Measurements from ENCODE around the gene KLHL33. TPM values are rescaled to one million over a fixed set of nuclear protein-coding genes. Genes with fewer than 3 reads are reported as not detected.

Gene KLHL33
- total RNA-seq, 2 donors from 2014 or later: 0.35 to 0.44 TPM

DNA sequence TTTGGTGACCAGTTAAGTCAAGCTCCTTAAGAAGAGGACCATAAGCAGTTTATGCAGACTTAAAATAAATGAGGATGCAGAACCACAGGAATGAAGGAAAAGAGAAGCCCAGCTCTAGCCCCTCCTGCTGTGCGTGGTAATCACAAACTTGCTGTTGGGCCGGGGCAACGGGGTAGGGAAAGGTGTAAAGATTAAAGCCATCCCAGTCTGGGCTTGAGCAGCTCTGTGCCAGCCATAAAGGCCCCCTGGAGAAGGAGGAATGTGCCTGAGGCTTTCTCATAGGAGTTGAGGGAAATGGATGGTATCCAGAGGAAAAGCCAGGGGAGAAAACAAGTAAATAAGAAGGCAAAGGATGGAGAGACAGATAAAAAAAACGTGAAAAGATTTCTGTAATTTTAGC is 47.8 kb downstream of the KLHL33 start:
- no peak overlapping the region for H3K4me3 ChIP-seq
- H3K4me1 ChIP-seq: no peaks in the 10 kb centered on the region
- H3K27me3 ChIP-seq: no peaks in the 10 kb centered on the region
- TF ChIP-seq, protein P1, sequence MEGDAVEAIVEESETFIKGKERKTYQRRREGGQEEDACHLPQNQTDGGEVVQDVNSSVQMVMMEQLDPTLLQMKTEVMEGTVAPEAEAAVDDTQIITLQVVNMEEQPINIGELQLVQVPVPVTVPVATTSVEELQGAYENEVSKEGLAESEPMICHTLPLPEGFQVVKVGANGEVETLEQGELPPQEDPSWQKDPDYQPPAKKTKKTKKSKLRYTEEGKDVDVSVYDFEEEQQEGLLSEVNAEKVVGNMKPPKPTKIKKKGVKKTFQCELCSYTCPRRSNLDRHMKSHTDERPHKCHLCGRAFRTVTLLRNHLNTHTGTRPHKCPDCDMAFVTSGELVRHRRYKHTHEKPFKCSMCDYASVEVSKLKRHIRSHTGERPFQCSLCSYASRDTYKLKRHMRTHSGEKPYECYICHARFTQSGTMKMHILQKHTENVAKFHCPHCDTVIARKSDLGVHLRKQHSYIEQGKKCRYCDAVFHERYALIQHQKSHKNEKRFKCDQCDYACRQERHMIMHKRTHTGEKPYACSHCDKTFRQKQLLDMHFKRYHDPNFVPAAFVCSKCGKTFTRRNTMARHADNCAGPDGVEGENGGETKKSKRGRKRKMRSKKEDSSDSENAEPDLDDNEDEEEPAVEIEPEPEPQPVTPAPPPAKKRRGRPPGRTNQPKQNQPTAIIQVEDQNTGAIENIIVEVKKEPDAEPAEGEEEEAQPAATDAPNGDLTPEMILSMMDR (IDR thresholded peaks at IDR 0.05): no peak
- H3K27ac ChIP-seq: no peak overlapping the region
- no peak for DNase-seq (ENCODE audit: low spot score)
- no peaks in the 10 kb centered on the region for H3K9me3 ChIP-seq
- H3K36me3 ChIP-seq: peaks cover 95% of the 10 kb centered on the region

DNA sequence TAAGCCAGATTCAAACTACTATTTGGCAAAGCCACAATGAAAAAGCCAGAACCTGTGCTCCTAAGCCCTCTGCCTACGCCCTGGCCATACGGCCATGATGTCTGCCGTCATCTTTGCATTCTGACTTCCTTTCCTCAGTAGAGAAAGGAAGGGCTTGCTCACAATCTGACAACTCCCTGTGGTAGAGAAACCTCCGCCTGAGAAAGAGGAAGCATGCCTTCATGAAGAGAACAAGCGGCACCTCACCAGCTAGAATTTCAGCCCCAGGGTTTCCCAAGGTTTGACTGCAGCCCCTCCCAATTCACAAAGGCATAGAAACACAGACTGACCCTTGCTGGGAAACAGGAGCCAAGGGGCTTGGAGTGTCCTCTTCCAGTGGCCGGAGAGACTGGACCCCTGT is 48.4 kb downstream of the KLHL33 start:
- no peak overlapping the region for H3K27ac ChIP-seq
- no peaks in the 10 kb centered on the region for H3K4me1 ChIP-seq
- no peak overlapping the region for H3K4me3 ChIP-seq
- TF ChIP-seq, protein P1 (IDR thresholded peaks at IDR 0.05): no peak
- H3K27me3 ChIP-seq: no peaks in the 10 kb centered on the region
- no peaks in the 10 kb centered on the region for H3K9me3 ChIP-seq
- peaks cover 98% of the 10 kb centered on the region for H3K36me3 ChIP-seq
- no peak for DNase-seq (ENCODE audit: low spot score)

DNA sequence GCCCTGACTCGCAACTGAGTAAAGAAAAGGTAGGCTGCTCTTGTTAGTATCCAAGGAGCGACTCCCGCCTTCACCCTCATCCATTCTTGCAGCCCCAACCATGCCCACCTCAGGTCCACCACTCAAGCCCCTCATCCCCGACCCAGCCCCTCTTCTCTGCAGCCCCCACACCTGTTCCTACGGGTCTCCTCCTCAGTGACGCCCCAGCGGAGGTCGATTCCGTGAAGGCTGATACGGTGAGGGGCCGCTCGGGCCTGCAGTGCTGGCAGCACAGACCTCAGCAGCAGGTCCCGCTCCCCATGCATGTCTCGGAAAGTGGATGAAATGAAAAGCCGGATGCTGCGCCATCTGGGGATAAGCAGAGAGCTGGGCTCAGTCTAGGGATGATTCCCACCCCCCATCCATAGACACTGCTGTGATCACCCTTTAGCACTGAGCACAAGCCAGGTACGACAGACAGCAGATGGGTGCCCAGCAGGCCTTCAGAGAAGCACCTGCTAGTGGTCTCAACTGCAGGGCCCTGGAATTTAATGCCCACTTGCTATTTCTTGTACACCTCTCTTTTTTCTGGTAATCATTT is 49.6 kb downstream of the KLHL33 start:
- Histone ChIP-seq H3K9me3 (no peaks in the 10 kb centered on the region), H3K4me3 (no peak overlapping the region), H3K4me1 (no peaks in the 10 kb centered on the region), H3K36me3 (peaks cover 98% of the 10 kb centered on the region), H3K27me3 (no peaks in the 10 kb centered on the region), H3K27ac (no peak overlapping the region)
- TF ChIP-seq, protein P1 (IDR thresholded peaks at IDR 0.05): no peak
- DNase-seq (ENCODE audit: low spot score): no peak

- DNase-seq (ENCODE audit: low spot score): no peak
- Histone ChIP-seq H3K9me3 (no peaks in the 10 kb centered on the region), H3K27ac (no peak overlapping the region), H3K4me1 (no peaks in the 10 kb centered on the region), H3K4me3 (no peak overlapping the region), H3K36me3 (peaks cover 98% of the 10 kb centered on the region), H3K27me3 (no peaks in the 10 kb centered on the region)
- TF ChIP-seq, protein P1 (IDR thresholded peaks at IDR 0.05): no peak
Observed at GRCh38 chr14:20384886-20385285, 51.1 kb downstream of the KLHL33 start.

- DNase-seq (ENCODE audit: low spot score): no peak
- Histone ChIP-seq H3K4me3 (no peak overlapping the region), H3K27me3 (no peaks in the 10 kb centered on the region), H3K36me3 (peaks cover 97% of the 10 kb centered on the region), H3K9me3 (no peaks in the 10 kb centered on the region), H3K27ac (no peak overlapping the region), H3K4me1 (no peaks in the 10 kb centered on the region)
- TF ChIP-seq, protein P1 (IDR thresholded peaks at IDR 0.05): no peak
Observed at GRCh38 chr14:20384321-20384720, 51.6 kb downstream of the KLHL33 start.

GRCh38 chr14:20383636-20384035 is 52.3 kb downstream of the KLHL33 start:
- Histone ChIP-seq H3K27me3 (no peaks in the 10 kb centered on the region), H3K27ac (no peak overlapping the region), H3K4me1 (no peaks in the 10 kb centered on the region), H3K4me3 (no peak overlapping the region), H3K9me3 (no peaks in the 10 kb centered on the region), H3K36me3 (peaks cover 97% of the 10 kb centered on the region)
- no peak for DNase-seq (ENCODE audit: low spot score)
- TF ChIP-seq, protein P1 (IDR thresholded peaks at IDR 0.05): no peak
